Measurements from ENCODE around the gene ACAP3. TPM values are rescaled to one million over a fixed set of nuclear protein-coding genes. Genes with fewer than 3 reads are reported as not detected.

Gene ACAP3
- total RNA-seq, 1 experiment from 2014 or later = 42.2 TPM

DNA sequence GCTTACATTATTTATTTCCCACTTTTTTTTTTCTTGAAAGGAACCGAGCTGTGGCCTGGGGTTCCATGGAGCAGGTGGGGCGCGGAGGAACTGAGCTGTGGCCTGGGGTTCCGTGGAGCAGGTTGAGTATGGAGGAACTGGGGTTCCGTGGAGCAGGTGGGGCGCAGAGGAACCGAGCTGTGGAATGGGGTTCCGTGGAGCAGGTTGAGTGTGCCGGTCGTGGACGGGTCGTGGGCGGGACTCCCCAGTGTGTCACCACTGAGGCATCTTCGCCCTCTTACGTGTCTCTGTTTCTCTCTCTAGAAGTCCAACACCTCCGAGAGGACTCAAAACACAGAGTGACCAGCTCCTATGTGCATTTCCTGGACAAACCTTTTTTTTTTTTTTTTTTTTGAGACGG lies 28.7 kb downstream of the ACAP3 start:
- Mint-ChIP-seq H3K36me3 (no peaks in the 10 kb centered on the region), H3K27me3 (ENCODE audit: low read depth) (no peaks in the 10 kb centered on the region), H3K4me3 (no peak overlapping the region), H3K27ac (no peak overlapping the region), H3K4me1 (peaks cover 3% of the 10 kb centered on the region; the same call in 1 of the 2 replicates), H3K9me3 (peaks cover 5% of the 10 kb centered on the region)
- TF ChIP-seq ATF1 (CRISPR knock-in tag; IDR thresholded peaks at IDR 0.05) = no peak
- no peak for DNase-seq (ENCODE audit: low spot score)
- POLR2A ChIA-PET = interaction anchor here (0.6 to 1.1 kb wide), 2 partner anchors 17 to 21 kb away, joined by 3 to 4 read pairs; no protein-coding TSS in a partner anchor
- no peak for ATAC-seq
- CTCF ChIA-PET = interaction anchor here (0.6 to 1.9 kb wide), 6 partner anchors 9 to 340 kb away, joined by 3 to 10 read pairs (median 5); no protein-coding TSS in a partner anchor

DNA sequence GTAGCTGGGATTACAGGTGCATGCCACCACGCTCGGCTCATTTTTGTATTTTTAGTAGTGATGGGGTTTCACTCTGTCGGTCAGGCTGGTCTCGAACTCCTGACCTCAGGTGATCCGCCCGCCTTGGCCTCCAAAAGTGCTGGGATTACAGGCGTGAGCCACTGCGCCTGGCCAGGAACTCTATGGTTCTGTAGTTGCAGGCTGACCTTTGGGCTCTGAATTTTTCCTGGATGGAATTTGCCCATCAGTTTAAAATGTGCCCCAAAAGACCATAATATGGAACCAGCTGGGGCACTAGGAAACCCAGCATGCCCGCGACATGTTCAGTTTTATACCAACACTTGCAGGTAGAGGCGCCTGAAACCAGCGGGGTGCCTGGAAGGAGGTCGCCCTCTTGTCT lies 29.1 kb downstream of the ACAP3 start:
- ChIA-PET CTCF (interaction anchor here (0.6 to 2.3 kb wide), 5 partner anchors 9 to 339 kb away, joined by 4 to 10 read pairs (median 5); no protein-coding TSS in a partner anchor), POLR2A (interaction anchor here (0.6 kb wide), 1 partner anchor 21 kb away, joined by 3 read pairs; no protein-coding TSS in a partner anchor)
- no peak overlapping the region for H3K27ac Mint-ChIP-seq
- TF ChIP-seq SP1 (CRISPR knock-in tag; conservative IDR thresholded peaks at IDR 0.05) = no peak
- no peak for TF ChIP-seq FOXP1 (CRISPR knock-in tag; IDR thresholded peaks at IDR 0.05; ENCODE audit: borderline replicate concordance)
- TF ChIP-seq TCF7 (CRISPR knock-in tag; IDR thresholded peaks at IDR 0.05; ENCODE audit: low read depth) = no peak
- TF ChIP-seq RELA (CRISPR knock-in tag; IDR thresholded peaks at IDR 0.05; ENCODE audit: borderline replicate concordance) = no peak
- no peak for TF ChIP-seq PRDM15 (CRISPR knock-in tag; IDR thresholded peaks at IDR 0.05)
- TF ChIP-seq ZNF232 (CRISPR knock-in tag; IDR thresholded peaks at IDR 0.05) = no peak
- TF ChIP-seq MLX (CRISPR knock-in tag; IDR thresholded peaks at IDR 0.05) = no peak
- no peak for TF ChIP-seq ARID4B (CRISPR knock-in tag; IDR thresholded peaks at IDR 0.05; ENCODE audit: borderline replicate concordance)
- TF ChIP-seq EMX1 (CRISPR knock-in tag; IDR thresholded peaks at IDR 0.05) = no peak
- ATAC-seq = no peak
- H3K27me3 Mint-ChIP-seq (ENCODE audit: low read depth) = no peaks in the 10 kb centered on the region
- H3K4me1 Mint-ChIP-seq = peaks cover 3% of the 10 kb centered on the region; the same call in 1 of the 2 replicates
- DNase-seq (ENCODE audit: low spot score) = peak; percentile 13
- peaks cover 5% of the 10 kb centered on the region for H3K9me3 Mint-ChIP-seq
- no peaks in the 10 kb centered on the region for H3K36me3 Mint-ChIP-seq
- no peak overlapping the region for H3K4me3 Mint-ChIP-seq

DNA sequence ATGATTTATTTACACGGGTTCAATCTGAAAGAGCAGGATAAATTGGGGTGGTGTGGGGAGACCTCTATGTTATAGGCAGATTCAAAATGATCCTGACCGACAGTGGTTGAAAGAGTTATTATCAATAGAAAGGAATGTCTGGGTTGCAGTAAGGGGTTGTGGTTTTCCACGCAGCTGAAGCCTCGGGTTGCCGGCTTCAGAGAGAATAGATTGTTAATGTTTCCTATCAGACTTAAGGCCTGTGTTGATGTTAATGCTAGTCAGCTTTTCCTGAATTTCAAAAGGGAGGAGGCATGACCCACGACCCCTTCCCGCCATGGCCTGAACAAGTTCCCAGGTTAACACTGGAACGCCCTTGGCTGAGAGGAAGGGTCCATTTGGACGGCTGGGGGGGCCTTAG lies 31.9 kb downstream of the ACAP3 start:
- CTCF ChIA-PET = interaction anchor here (0.8 to 2.3 kb wide), 2 partner anchors 16 kb away, joined by 3 to 6 read pairs; no protein-coding TSS in a partner anchor
- DNase-seq (ENCODE audit: low spot score) = no peak
- no peak for ATAC-seq
- Mint-ChIP-seq H3K27ac (no peak overlapping the region), H3K4me1 (peaks cover 20% of the 10 kb centered on the region), H3K27me3 (ENCODE audit: low read depth) (no peaks in the 10 kb centered on the region), H3K9me3 (peaks cover 5% of the 10 kb centered on the region), H3K4me3 (no peak overlapping the region; the same call in 1 of the 2 replicates), H3K36me3 (peaks cover 2% of the 10 kb centered on the region; the same call in 1 of the 2 replicates)
- POLR2A ChIA-PET = no interaction called here
- TF ChIP-seq, protein P1, sequence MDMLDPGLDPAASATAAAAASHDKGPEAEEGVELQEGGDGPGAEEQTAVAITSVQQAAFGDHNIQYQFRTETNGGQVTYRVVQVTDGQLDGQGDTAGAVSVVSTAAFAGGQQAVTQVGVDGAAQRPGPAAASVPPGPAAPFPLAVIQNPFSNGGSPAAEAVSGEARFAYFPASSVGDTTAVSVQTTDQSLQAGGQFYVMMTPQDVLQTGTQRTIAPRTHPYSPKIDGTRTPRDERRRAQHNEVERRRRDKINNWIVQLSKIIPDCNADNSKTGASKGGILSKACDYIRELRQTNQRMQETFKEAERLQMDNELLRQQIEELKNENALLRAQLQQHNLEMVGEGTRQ (CRISPR knock-in tag; IDR thresholded peaks at IDR 0.05) = no peak
- TF ChIP-seq KAT7 (CRISPR knock-in tag; IDR thresholded peaks at IDR 0.05; ENCODE audit: borderline replicate concordance) = no peak
- no peak for TF ChIP-seq GABPB1 (CRISPR knock-in tag; IDR thresholded peaks at IDR 0.05)
- no peak for TF ChIP-seq NR2C2 (CRISPR knock-in tag; IDR thresholded peaks at IDR 0.05)
- no peak for TF ChIP-seq FOXP1 (CRISPR knock-in tag; IDR thresholded peaks at IDR 0.05; ENCODE audit: borderline replicate concordance)
- TF ChIP-seq AFF4 (CRISPR knock-in tag; IDR thresholded peaks at IDR 0.05; ENCODE audit: borderline replicate concordance) = no peak
- TF ChIP-seq NR3C1 (CRISPR knock-in tag; conservative IDR thresholded peaks at IDR 0.05; ENCODE audit: low read depth) = no peak
- TF ChIP-seq, protein P2, sequence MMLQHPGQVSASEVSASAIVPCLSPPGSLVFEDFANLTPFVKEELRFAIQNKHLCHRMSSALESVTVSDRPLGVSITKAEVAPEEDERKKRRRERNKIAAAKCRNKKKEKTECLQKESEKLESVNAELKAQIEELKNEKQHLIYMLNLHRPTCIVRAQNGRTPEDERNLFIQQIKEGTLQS (CRISPR knock-in tag; conservative IDR thresholded peaks at IDR 0.05) = no peak

Data from WTC11 (cell line).